ENCODE data around the gene ZNF202. TPM values are rescaled to one million over a fixed set of nuclear protein-coding genes. Genes with fewer than 3 reads are reported as not detected.

The ZNF202 gene
- total and polyA plus RNA-seq, 7 donors: 5.5 to 13.8 (median 8.0) TPM

DNA sequence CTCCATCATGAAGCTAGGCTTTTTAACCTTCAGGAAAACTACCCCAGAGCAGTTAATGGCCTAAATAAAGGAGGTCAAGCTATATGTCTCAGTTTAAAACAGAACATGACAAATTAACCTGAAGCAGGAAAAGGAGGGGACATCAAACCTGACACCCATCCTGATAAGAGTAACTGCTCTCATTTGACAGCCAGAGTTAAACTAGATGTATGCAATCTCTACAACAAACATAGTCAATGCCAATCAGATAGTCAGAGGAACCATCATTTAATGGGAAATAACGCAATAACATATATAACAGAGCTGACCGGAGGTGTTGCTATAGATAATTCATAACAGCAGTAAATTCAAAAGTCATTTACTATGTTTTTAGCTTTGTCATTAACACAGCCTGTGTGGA is 3.1 kb downstream of the ZNF202 start:
- Histone ChIP-seq H3K9me3 (no peaks in the 10 kb centered on the region), H3K27me3 (ENCODE audit: insufficient read depth in 3 of 3, low read length in 2 of 3) (no peaks in the 10 kb centered on the region), H3K27ac (no peak overlapping the region), H3K36me3 (ENCODE audit: insufficient read depth in 1 of 2, low read depth in 1 of 2) (peaks cover 5 to 65% of the 10 kb centered on the region in 2 donors), H3K4me1 (peaks cover 22% of the 10 kb centered on the region), H3K4me3 (no peak overlapping the region)
- DNase-seq: no peak
- 0 to 90% (median 45%) methylated on average over 2 of the region's 2 CpGs for WGBS, 3 donors
- ATAC-seq: no peak
- TF ChIP-seq, protein P1, sequence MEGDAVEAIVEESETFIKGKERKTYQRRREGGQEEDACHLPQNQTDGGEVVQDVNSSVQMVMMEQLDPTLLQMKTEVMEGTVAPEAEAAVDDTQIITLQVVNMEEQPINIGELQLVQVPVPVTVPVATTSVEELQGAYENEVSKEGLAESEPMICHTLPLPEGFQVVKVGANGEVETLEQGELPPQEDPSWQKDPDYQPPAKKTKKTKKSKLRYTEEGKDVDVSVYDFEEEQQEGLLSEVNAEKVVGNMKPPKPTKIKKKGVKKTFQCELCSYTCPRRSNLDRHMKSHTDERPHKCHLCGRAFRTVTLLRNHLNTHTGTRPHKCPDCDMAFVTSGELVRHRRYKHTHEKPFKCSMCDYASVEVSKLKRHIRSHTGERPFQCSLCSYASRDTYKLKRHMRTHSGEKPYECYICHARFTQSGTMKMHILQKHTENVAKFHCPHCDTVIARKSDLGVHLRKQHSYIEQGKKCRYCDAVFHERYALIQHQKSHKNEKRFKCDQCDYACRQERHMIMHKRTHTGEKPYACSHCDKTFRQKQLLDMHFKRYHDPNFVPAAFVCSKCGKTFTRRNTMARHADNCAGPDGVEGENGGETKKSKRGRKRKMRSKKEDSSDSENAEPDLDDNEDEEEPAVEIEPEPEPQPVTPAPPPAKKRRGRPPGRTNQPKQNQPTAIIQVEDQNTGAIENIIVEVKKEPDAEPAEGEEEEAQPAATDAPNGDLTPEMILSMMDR (IDR thresholded peaks at IDR 0.05): no peak
- intact Hi-C loops (cut with DNase I): no loop called here

DNA sequence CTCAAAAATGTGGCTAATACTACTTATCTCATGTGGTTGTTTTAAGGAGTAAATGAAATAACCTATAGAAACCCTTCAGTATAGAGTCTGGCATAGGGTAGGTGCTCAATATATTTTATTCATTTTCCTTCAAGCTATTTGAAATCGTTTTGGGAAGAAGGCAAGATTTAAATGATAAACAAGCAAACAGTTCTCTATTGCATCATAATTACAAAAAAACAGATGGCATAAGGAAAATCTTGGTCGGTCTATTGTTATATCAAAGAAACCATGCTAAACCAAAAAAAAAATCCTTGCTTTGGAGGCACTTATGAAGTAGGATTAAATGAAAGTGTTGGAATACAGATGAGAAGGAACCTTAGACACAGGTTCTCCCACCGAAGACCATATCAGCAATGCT is 4.7 kb downstream of the ZNF202 start:
- TF ChIP-seq, protein P1 (IDR thresholded peaks at IDR 0.05): no peak
- WGBS, 3 donors: 80 to 87% (median 83%) methylated on average over 3 of the region's 3 CpGs
- no peak overlapping the region for H3K27ac ChIP-seq
- H3K9me3 ChIP-seq: no peaks in the 10 kb centered on the region
- intact Hi-C loops (cut with DNase I): no loop called here
- DNase-seq (no peak), ATAC-seq (no peak)
- peaks cover 5 to 71% of the 10 kb centered on the region in 2 donors for H3K36me3 ChIP-seq (ENCODE audit: insufficient read depth in 1 of 2, low read depth in 1 of 2)
- H3K27me3 ChIP-seq (ENCODE audit: insufficient read depth in 3 of 3, low read length in 2 of 3): no peaks in the 10 kb centered on the region
- peaks cover 15% of the 10 kb centered on the region for H3K4me1 ChIP-seq
- H3K4me3 ChIP-seq: no peak overlapping the region

DNA sequence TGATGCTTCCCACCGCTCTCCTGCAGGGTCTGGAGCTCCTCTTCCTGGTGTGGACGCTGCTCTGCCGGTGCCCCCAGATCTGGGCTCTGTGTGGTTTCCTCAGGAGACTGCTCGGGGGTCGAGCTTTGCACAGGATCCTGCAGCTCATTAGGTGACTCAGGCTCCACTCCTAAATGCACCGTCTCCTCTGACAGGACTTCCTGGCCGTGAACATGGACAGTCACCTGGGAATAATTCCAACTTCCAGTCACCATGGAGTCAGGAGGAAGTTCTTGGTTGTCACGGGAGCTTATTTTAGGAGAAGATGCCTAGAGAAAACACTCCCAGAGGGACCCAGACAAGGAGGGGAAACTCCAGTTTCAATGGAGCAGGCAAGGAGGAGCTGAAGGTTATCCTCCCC is 11.9 kb downstream of the ZNF202 start:
- intact Hi-C loops (cut with DNase I): no loop called here
- no peaks in the 10 kb centered on the region for H3K27me3 ChIP-seq (ENCODE audit: insufficient read depth in 3 of 3, low read length in 2 of 3)
- TF ChIP-seq, protein P1 (IDR thresholded peaks at IDR 0.05): no peak
- DNase-seq (no peak), ATAC-seq (no peak)
- no peak overlapping the region for H3K4me3 ChIP-seq
- H3K9me3 ChIP-seq: no peaks in the 10 kb centered on the region
- no peaks in the 10 kb centered on the region for H3K4me1 ChIP-seq
- H3K27ac ChIP-seq: no peak overlapping the region
- 71 to 82% (median 74%) methylated on average over 8 of the region's 8 CpGs for WGBS, 3 donors
- H3K36me3 ChIP-seq (ENCODE audit: insufficient read depth in 1 of 2, low read depth in 1 of 2): peaks cover 38 to 87% of the 10 kb centered on the region in 2 donors

DNA sequence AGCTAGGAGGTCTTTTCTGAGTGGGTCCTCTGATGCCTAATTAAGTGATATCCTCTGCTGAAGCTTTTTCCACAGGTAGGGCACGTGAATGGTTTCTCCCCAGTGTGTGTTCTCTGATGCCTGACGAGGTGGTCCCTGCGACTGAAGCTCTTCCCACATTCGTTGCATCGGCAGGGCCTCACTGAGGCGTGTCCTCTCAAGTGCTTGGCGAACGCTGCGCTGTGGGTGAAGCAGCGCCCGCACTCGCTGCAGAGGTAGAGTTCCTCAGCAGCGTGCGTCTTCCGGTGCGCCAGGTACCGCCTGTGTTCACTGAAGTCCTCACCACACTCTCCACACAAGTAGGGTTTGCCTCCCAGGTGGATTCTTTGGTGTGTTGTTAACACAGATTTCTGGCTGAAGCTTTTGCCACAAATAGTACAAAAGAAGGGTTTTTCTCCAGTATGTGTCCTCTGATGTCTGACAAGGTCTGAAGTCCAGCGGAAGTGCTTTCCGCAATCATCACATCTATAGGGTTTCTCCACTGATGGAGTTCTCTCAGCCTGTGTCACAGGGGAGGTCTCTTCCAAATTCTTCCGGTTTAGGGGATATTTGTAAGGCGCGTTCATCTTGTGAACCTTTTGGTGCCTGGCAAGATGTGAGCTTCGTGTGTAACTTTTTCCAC is 15.3 kb downstream of the ZNF202 start:
- no peaks in the 10 kb centered on the region for H3K4me1 ChIP-seq
- H3K27me3 ChIP-seq (ENCODE audit: insufficient read depth in 3 of 3, low read length in 2 of 3): no peaks in the 10 kb centered on the region
- no peak overlapping the region for H3K4me3 ChIP-seq
- DNase-seq (no peak), ATAC-seq (no peak)
- H3K27ac ChIP-seq: no peak overlapping the region
- peaks cover 33 to 73% of the 10 kb centered on the region in 2 donors for H3K36me3 ChIP-seq (ENCODE audit: insufficient read depth in 1 of 2, low read depth in 1 of 2)
- intact Hi-C loops (cut with DNase I): no loop called here
- TF ChIP-seq, protein P1 (IDR thresholded peaks at IDR 0.05): no peak
- no peaks in the 10 kb centered on the region for H3K9me3 ChIP-seq
- WGBS, 3 donors: 98% methylated on average over 23 of the region's 23 CpGs

DNA sequence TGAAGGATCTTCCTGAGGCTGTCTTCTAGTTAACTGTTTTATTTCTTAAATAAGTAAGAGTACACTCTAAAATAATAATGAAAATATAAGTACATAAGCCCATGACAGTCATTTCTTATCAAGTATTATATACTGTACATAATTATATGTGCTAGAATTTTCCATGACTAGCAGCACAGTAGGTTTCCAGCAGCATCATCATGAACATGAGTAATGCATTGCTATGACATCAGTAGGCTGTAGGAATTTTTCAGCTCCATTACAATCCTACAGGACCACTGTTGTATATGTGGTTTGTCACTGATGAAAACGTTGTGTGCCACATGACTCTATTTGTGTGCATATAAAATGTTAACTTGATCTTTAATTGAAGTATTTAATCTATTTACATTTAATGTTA is 22.0 kb downstream of the ZNF202 start:
- Histone ChIP-seq H3K36me3 (ENCODE audit: insufficient read depth in 1 of 2, low read depth in 1 of 2) (peaks cover 0 to 6% of the 10 kb centered on the region in 2 donors), H3K4me1 (no peaks in the 10 kb centered on the region), H3K27me3 (ENCODE audit: insufficient read depth in 3 of 3, low read length in 2 of 3) (peaks cover 0 to 3% (median 0%) of the 10 kb centered on the region in 3 donors), H3K9me3 (no peaks in the 10 kb centered on the region), H3K27ac (no peak overlapping the region), H3K4me3 (no peak overlapping the region)
- no peak for DNase-seq
- intact Hi-C loops (cut with DNase I): no loop called here
- ATAC-seq: no peak
- 66 to 74% (median 67%) methylated on average over 1 of the region's 1 CpG for WGBS, 3 donors
- TF ChIP-seq, protein P1 (IDR thresholded peaks at IDR 0.05): no peak

All from psoas muscle (tissue), 8 donors.